Loucy (cell line): ENCODE results near the gene RHOT2.

Experiments
- H2AFZ ChIP-seq: fragments of 200-600 bp; sonication (generic); 2 replicates; pipeline ENCODE4 v1.6.0; 2016; ENCODE audit warnings: antibody characterized with exemption, mild to moderate bottlenecking, low read length, moderate library complexity
- H3F3A ChIP-seq: fragments of 200-600 bp; 2 replicates; pipeline ENCODE4 v1.6.0; 2016; ENCODE audit warnings: antibody characterized with exemption, low read depth, mild to moderate bottlenecking
- H3K27me3 ChIP-seq: fragments of 200-600 bp; sonication (generic); 2 replicates; pipeline ENCODE4 v1.6.1; 2014; ENCODE audit warnings: low read length, mild to moderate bottlenecking; ENCODE audit not compliant: insufficient read depth, poor library complexity, severe bottlenecking
- H3K36me3 ChIP-seq: fragments of 200-600 bp; sonication (generic); 2 replicates; pipeline ENCODE4 v1.6.1; 2016; ENCODE audit warnings: low read length; ENCODE audit not compliant: insufficient read depth
- H3K4me1 ChIP-seq: fragments of 200-600 bp; sonication (generic); 2 replicates; pipeline ENCODE4 v1.5.1; 2014; ENCODE audit warnings: low read length, mild to moderate bottlenecking; ENCODE audit not compliant: insufficient read depth, poor library complexity, severe bottlenecking
- H3K4me2 ChIP-seq: fragments of 200-600 bp; sonication (generic); 2 replicates; pipeline ENCODE4 v1.6.0; 2014; ENCODE audit warnings: antibody characterized with exemption, low read length, low read depth, mild to moderate bottlenecking; ENCODE audit not compliant: poor library complexity, severe bottlenecking
- H3K4me3 ChIP-seq: fragments of 200-600 bp; sonication (generic); 2 replicates; pipeline ENCODE4 v1.5.1; 2014; ENCODE audit warnings: low read length, mild to moderate bottlenecking, mixed read lengths; ENCODE audit not compliant: poor library complexity, severe bottlenecking
- H3K79me2 ChIP-seq: fragments of 200-600 bp; sonication (generic); 2 replicates; pipeline ENCODE4 v1.6.1; 2014; ENCODE audit warnings: low read length; ENCODE audit not compliant: insufficient read depth
- H3K9ac ChIP-seq: fragments of 200-600 bp; sonication (generic); 2 replicates; pipeline ENCODE4 v1.6.0; 2014; ENCODE audit warnings: mild to moderate bottlenecking, low read depth, low read length, moderate library complexity; ENCODE audit not compliant: poor library complexity, severe bottlenecking
- H3K9me2 ChIP-seq: fragments of 200-600 bp; sonication (generic); replicated peaks from 2 replicates; pipeline ENCODE4 v1.6.1; 2016; ENCODE audit warnings: low read depth, low read length, mixed read lengths
- H3K9me3 ChIP-seq: fragments of 200-600 bp; sonication (generic); 2 replicates; pipeline ENCODE4 v1.6.1; 2014; ENCODE audit warnings: mild to moderate bottlenecking, antibody characterized with exemption, low read length, low read depth; ENCODE audit not compliant: insufficient read depth
- H4K20me1 ChIP-seq: fragments of 200-600 bp; sonication (generic); 2 replicates; pipeline ENCODE4 v1.6.0; 2014; ENCODE audit warnings: antibody characterized with exemption, low read length, mild to moderate bottlenecking; ENCODE audit not compliant: insufficient read depth, poor library complexity, severe bottlenecking
- EZH2phosphoT487 ChIP-seq: fragments of 200-600 bp; IDR thresholded peaks from 2 replicates; pipeline ENCODE4 v1.6.1; 2018; ENCODE audit warnings: antibody characterized with exemption, mild to moderate bottlenecking, moderate library complexity, borderline replicate concordance
- TF ChIP-seq, protein P1 (sequence below): fragments of 200-600 bp; sonication (generic); conservative IDR thresholded peaks from 2 replicates; pipeline ENCODE4 v1.5.1; 2014; ENCODE audit warnings: mild to moderate bottlenecking, antibody characterized with exemption, low read length

Gene RHOT2

DNA sequence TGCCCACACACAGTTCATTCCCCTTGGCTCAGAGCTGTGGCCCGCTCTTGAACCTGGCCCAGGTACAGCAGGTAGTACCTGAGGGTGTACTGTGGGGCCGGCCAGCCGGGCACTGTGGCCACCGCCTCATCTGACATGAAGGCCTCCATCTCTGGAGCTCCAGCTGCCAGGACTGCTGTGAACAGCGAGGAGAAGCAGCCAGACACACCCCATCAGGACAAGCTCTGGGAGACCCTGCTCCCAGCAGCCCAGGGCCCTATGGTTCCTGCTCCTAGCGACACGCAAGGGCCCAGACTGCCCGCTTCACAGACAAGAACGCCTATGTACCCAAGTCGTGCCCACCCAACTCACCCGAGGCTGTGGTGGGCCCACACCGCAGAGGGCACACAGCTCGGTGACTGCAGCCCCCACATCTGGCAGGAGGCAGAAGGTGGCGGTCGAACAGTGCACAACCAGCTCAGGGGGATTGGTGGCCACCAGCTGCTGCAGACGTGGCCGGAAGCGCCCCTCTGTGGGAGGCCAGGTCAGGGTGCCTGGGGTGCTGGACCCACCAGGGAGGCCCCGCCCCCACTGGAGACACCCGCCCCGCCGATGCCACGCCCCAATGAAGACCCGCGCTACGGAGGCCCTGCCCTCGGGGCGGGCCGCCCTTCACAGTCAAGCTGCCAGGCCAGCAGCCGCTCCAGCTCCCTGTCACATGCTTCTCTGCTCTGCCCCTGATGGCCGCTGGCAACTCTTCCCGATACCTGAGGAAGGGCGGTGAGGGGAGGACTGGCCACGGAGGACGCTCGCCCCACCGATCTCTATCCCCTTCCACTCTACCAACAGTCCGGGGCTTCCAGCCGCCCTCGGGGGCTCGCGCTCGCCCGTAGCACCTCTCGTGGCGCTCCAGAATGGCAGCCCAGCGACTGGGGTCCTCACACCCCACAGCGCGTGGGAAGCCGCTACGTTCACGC lies 11.2 kb downstream of the RHOT2 start:
- Histone ChIP-seq H3K4me3 (peak overlapping the region; percentile 60), H3K36me3 (no peaks in the 10 kb centered on the region), H3K79me2 (peaks cover 16% of the 10 kb centered on the region; the same call in 1 of the 2 replicates), H3K9me3 (no peaks in the 10 kb centered on the region), H3K4me1 (peaks cover 4% of the 10 kb centered on the region), H4K20me1 (peaks cover 2% of the 10 kb centered on the region), H3K4me2 (peak overlapping the region; percentile 66), H3F3A (no peaks in the 10 kb centered on the region), H3K27me3 (no peaks in the 10 kb centered on the region), H2AFZ (no peak overlapping the region), H3K9me2 (no peaks in the 10 kb centered on the region), H3K9ac (no peak overlapping the region)
- TF ChIP-seq, protein P1, sequence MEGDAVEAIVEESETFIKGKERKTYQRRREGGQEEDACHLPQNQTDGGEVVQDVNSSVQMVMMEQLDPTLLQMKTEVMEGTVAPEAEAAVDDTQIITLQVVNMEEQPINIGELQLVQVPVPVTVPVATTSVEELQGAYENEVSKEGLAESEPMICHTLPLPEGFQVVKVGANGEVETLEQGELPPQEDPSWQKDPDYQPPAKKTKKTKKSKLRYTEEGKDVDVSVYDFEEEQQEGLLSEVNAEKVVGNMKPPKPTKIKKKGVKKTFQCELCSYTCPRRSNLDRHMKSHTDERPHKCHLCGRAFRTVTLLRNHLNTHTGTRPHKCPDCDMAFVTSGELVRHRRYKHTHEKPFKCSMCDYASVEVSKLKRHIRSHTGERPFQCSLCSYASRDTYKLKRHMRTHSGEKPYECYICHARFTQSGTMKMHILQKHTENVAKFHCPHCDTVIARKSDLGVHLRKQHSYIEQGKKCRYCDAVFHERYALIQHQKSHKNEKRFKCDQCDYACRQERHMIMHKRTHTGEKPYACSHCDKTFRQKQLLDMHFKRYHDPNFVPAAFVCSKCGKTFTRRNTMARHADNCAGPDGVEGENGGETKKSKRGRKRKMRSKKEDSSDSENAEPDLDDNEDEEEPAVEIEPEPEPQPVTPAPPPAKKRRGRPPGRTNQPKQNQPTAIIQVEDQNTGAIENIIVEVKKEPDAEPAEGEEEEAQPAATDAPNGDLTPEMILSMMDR, result no peak

DNA sequence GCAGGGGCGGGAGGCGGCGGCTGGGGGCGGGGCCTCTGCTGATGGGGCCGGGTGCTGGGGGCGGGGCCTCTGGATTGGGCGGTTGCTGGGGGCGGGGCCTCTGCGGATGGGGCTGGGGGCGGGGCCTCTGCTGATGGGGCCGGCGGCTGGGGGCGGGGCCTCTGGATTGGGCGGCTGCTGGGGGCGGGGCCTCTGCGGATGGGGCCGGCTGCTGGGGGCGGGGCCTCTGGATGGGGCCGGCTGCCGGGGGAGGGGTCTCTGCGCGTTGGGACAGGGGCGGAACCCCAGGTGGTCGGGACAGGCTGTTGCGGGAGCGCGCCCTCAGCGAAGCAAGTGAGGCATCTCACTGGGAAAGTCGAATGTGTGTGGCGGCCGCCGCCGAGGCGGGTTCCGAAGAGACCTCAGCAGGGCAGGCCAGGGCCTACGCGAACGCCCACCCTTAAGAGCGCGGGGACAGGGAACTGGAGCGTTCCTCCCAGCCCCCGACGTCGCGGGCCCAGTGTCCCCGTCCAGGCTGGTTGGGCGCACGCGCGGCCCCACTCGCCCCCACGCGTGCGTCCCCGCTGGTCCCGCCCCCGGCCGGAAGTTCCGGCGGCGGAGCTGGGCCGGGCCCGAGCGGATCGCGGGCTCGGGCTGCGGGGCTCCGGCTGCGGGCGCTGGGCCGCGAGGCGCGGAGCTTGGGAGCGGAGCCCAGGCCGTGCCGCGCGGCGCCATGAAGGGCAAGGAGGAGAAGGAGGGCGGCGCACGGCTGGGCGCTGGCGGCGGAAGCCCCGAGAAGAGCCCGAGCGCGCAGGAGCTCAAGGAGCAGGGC lies 12.1 kb downstream of the RHOT2 start, which contains the start of gene STUB1:
Gene STUB1, plus strand, starts transcription at position 597 of the 811 bp plus-strand sequence. Its CDS starts 116 bp downstream, at position 713.
- Histone ChIP-seq H3K4me3 (peak within 1 kb of the TSS; percentile 82), H3K9ac (peak within 1 kb of the TSS; percentile 76), H2AFZ (no peak within 1 kb of the TSS), H3K9me3 (no peaks in the 10 kb centered on the region), H4K20me1 (peaks cover 2% of the 10 kb centered on the region), H3K9me2 (no peaks in the 10 kb centered on the region), H3K27me3 (no peaks in the 10 kb centered on the region), H3F3A (no peaks in the 10 kb centered on the region), H3K4me2 (peak within 1 kb of the TSS; percentile 73), H3K36me3 (no peaks in the 10 kb centered on the region), H3K79me2 (peaks cover 16% of the 10 kb centered on the region; the same call in 1 of the 2 replicates), H3K4me1 (peaks cover 4% of the 10 kb centered on the region)
- TF ChIP-seq, protein P1, result no peak
- TF ChIP-seq EZH2phosphoT487, result no peak

GRCh38 chr16:680625-680945 lies 12.7 kb downstream of the RHOT2 start:
- TF ChIP-seq EZH2phosphoT487, result no peak
- TF ChIP-seq, protein P1, result no peak
- Histone ChIP-seq H3K4me2 (peak overlapping the region; percentile 73), H3K4me3 (peak overlapping the region; percentile 82), H3K36me3 (no peaks in the 10 kb centered on the region), H3F3A (no peaks in the 10 kb centered on the region), H3K4me1 (peaks cover 4% of the 10 kb centered on the region), H4K20me1 (peaks cover 2% of the 10 kb centered on the region), H3K9me2 (no peaks in the 10 kb centered on the region), H3K9me3 (no peaks in the 10 kb centered on the region), H2AFZ (no peak overlapping the region), H3K79me2 (peaks cover 16% of the 10 kb centered on the region; the same call in 1 of the 2 replicates), H3K27me3 (no peaks in the 10 kb centered on the region), H3K9ac (peak overlapping the region; percentile 76)
